Erythroblast (primary cell): Measurements from ENCODE around the gene KCNH2.

Source experiments
- GATA1 ChIP-seq: IDR thresholded peaks from 2 replicates; pipeline ENCODE4 v1.6.1; 2011; ENCODE audit warnings: low read depth, mild to moderate bottlenecking, control low read depth, low read length, moderate library complexity
- POLR2A ChIP-seq: IDR thresholded peaks from 2 replicates; pipeline ENCODE4 v1.6.1; 2011; ENCODE audit warnings: mild to moderate bottlenecking, low read length

GRCh38 chr7:151005566-151005965 is 27.4 kb upstream of the KCNH2 start:
- TF ChIP-seq POLR2A (no peak), GATA1 (no peak)
